Neural progenitor cell (in vitro differentiated cells): ENCODE results near the gene KRT8. TPM values are rescaled to one million over a fixed set of nuclear protein-coding genes. Genes with fewer than 3 reads are reported as not detected.

ENCODE experiments used
- DNase-seq: peaks from one replicate; pipeline ENCODE4 v3.0.0-alpha.2; 2016; ENCODE audit warnings: low spot score
- H2AFZ ChIP-seq: fragments of 200-600 bp; sonication (generic); replicated peaks from 2 replicates; pipeline ENCODE4 v1.6.1; 2016; ENCODE audit warnings: antibody characterized with exemption
- H3F3A ChIP-seq: fragments of 200-600 bp; sonication (generic); 2 replicates; pipeline ENCODE4 v1.6.1; 2016; ENCODE audit warnings: antibody characterized with exemption, low read depth
- H3K27ac ChIP-seq: fragments of 200-600 bp; sonication (generic); 2 replicates; pipeline ENCODE4 v1.5.1; 2016; ENCODE audit warnings: mild to moderate bottlenecking
- H3K27me3 ChIP-seq: fragments of 200-600 bp; sonication (generic); 2 replicates; pipeline ENCODE4 v1.6.1; 2016; ENCODE audit warnings: mild to moderate bottlenecking, moderate library complexity
- H3K36me3 ChIP-seq: fragments of 200-600 bp; sonication (generic); 2 replicates; pipeline ENCODE4 v1.5.1; 2016
- H3K4me1 ChIP-seq: fragments of 200-600 bp; sonication (generic); 2 replicates; pipeline ENCODE4 v1.6.1; 2016; ENCODE audit warnings: mixed run types
- H3K4me2 ChIP-seq: fragments of 200-600 bp; sonication (generic); 2 replicates; pipeline ENCODE4 v1.6.1; 2016
- H3K4me3 ChIP-seq: fragments of 200-600 bp; sonication (generic); 2 replicates; pipeline ENCODE4 v1.5.1; 2016
- H3K79me2 ChIP-seq: fragments of 200-600 bp; sonication (generic); 2 replicates; pipeline ENCODE4 v1.6.1; 2016; ENCODE audit warnings: low read depth
- H3K9ac ChIP-seq: fragments of 200-600 bp; sonication (generic); 2 replicates; pipeline ENCODE4 v1.6.1; 2016
- H3K9me3 ChIP-seq: fragments of 200-600 bp; sonication (generic); 2 replicates; pipeline ENCODE4 v1.5.1; 2016; ENCODE audit warnings: low read depth
- H4K20me1 ChIP-seq: fragments of 200-600 bp; sonication (generic); 2 replicates; pipeline ENCODE4 v1.6.1; 2016; ENCODE audit warnings: low read depth
- H3K27ac Mint-ChIP-seq: 3 replicates; pipeline ENCODE4 v1.8.0; 2021; ENCODE audit warnings: mixed read lengths
- H3K27me3 Mint-ChIP-seq: 2 replicates; pipeline ENCODE4 v1.8.0; 2022; ENCODE audit warnings: low read depth, mild to moderate bottlenecking, inconsistent platforms, moderate library complexity, mixed read lengths; ENCODE audit not compliant: insufficient read depth
- H3K36me3 Mint-ChIP-seq: 3 replicates; pipeline ENCODE4 v1.8.0; 2021; ENCODE audit warnings: mixed read lengths
- H3K4me1 Mint-ChIP-seq: 3 replicates; pipeline ENCODE4 v1.8.0; 2021; ENCODE audit warnings: mixed read lengths
- H3K4me3 Mint-ChIP-seq: 3 replicates; pipeline ENCODE4 v1.8.0; 2021; ENCODE audit warnings: mild to moderate bottlenecking, moderate library complexity, mixed read lengths
- H3K9me3 Mint-ChIP-seq: 3 replicates; pipeline ENCODE4 v1.8.0; 2020; ENCODE audit warnings: mixed read lengths
- EZH2 ChIP-seq: fragments of 200-600 bp; sonication (generic); IDR thresholded peaks from 2 replicates; pipeline ENCODE4 v1.6.1; 2017; ENCODE audit warnings: antibody characterized with exemption, mild to moderate bottlenecking, moderate library complexity
- EZH2phosphoT487 ChIP-seq: fragments of 200-600 bp; sonication (generic); IDR thresholded peaks from 2 replicates; pipeline ENCODE4 v1.6.1; 2017; ENCODE audit warnings: antibody characterized with exemption
- total RNA-seq: library from RNA; depleted of rRNA; stranded (reverse); fragments of >200 nt; gene quantifications from 2 replicates; pipeline ENCODE4 v1.2.3, GENCODE V29; 2015; ENCODE audit warnings: low replicate concordance
- TF ChIP-seq, protein P1 (sequence below): fragments of 200-600 bp; sonication (generic); IDR thresholded peaks from 2 replicates; pipeline ENCODE4 v1.5.1; 2017; ENCODE audit warnings: antibody characterized with exemption, mild to moderate bottlenecking

Gene KRT8
- total RNA-seq, 1 donor from 2014 or later: 168 TPM

DNA sequence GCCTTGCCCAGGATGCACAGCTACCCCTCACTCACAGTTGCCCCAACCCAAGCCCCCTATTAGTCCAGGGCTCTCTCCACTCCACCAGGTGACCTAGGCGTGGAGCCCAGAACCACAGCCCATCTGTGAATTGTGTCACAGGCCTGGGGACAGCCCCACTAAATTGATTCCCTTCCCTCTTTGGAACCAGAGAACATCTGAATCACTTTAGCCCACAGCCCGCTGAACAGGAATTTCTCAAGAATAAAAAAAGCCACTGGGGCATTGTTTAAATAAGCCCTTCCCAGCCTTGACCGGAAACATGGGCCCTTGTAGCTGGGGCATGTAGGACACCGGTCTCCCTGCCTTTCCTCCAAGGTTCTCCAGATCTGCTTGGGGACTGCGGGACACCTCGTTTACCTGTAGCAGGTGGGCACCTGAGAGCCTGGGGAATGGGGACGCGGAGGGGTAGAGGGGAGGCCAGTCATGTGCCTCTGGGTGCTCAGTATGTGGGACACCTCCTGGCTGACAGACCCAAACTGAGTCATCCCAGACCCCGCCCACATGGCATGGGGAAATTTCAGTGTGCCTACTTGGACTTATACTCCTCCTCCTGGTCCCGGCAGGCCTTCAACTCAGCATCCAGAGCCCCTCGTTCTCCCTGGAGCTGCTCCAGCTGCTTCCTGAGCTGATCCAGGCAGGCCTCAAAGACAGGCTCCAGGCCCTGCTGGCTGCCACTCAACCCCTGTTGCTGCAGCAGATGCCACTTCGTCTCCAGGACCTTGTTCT lies 57.4 kb downstream of the KRT8 start:
- Histone ChIP-seq H3K4me1 (no peaks in the 10 kb centered on the region), H3K9me3 (no peaks in the 10 kb centered on the region), H4K20me1 (no peaks in the 10 kb centered on the region), H3K36me3 (no peaks in the 10 kb centered on the region), H3K79me2 (no peaks in the 10 kb centered on the region), H3K9ac (no peak overlapping the region), H3F3A (no peaks in the 10 kb centered on the region), H3K27ac (no peak overlapping the region), H3K27me3 (no peaks in the 10 kb centered on the region), H3K4me2 (no peak overlapping the region), H3K4me3 (no peak overlapping the region), H2AFZ (no peak overlapping the region)
- Mint-ChIP-seq H3K27ac (no peak overlapping the region), H3K9me3 (no peaks in the 10 kb centered on the region), H3K27me3 (peaks cover 11% of the 10 kb centered on the region), H3K36me3 (no peaks in the 10 kb centered on the region), H3K4me3 (no peak overlapping the region), H3K4me1 (peaks cover 3% of the 10 kb centered on the region)
- DNase-seq: peak; percentile 17
- TF ChIP-seq EZH2: no peak
- TF ChIP-seq EZH2phosphoT487: no peak
- TF ChIP-seq, protein P1, sequence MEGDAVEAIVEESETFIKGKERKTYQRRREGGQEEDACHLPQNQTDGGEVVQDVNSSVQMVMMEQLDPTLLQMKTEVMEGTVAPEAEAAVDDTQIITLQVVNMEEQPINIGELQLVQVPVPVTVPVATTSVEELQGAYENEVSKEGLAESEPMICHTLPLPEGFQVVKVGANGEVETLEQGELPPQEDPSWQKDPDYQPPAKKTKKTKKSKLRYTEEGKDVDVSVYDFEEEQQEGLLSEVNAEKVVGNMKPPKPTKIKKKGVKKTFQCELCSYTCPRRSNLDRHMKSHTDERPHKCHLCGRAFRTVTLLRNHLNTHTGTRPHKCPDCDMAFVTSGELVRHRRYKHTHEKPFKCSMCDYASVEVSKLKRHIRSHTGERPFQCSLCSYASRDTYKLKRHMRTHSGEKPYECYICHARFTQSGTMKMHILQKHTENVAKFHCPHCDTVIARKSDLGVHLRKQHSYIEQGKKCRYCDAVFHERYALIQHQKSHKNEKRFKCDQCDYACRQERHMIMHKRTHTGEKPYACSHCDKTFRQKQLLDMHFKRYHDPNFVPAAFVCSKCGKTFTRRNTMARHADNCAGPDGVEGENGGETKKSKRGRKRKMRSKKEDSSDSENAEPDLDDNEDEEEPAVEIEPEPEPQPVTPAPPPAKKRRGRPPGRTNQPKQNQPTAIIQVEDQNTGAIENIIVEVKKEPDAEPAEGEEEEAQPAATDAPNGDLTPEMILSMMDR: no peak

Other genes with a start within 250 kb of the KRT8 start
- not detected in 2 replicates for gene KRT1, start 224.7 kb downstream of the KRT8 start, total RNA-seq
- 0.47 TPM in 1 of 2 replicates, not detected in the other for gene KRT77, start 201.6 kb downstream of the KRT8 start, total RNA-seq
- gene KRT76, start 127.7 kb downstream of the KRT8 start, total RNA-seq: not detected in 2 replicates
- gene KRT3, start 109.0 kb downstream of the KRT8 start, total RNA-seq: not detected in 2 replicates
- gene KRT4, start 91.0 kb downstream of the KRT8 start, total RNA-seq: not detected in 2 replicates
- gene KRT79, start 70.8 kb downstream of the KRT8 start, total RNA-seq: not detected in 2 replicates
- gene KRT78, start 56.1 kb downstream of the KRT8 start, total RNA-seq: not detected in 2 replicates
- gene KRT18, start 44.0 kb upstream of the KRT8 start, total RNA-seq: 69.3 and 100 TPM in 2 replicates
- 774 and 833 TPM in 2 replicates for gene EIF4B, start 101.4 kb upstream of the KRT8 start, total RNA-seq
- 0.24 and 0.28 TPM in 2 replicates for gene TNS2, start 145.0 kb upstream of the KRT8 start, total RNA-seq
- 5.4 and 6.7 TPM in 2 replicates for gene SPRYD3, start 174.3 kb upstream of the KRT8 start, total RNA-seq
- 2.5 and 2.6 TPM in 2 replicates for gene IGFBP6, start 192.6 kb upstream of the KRT8 start, total RNA-seq
- not detected in 2 replicates for gene SOAT2, start 198.4 kb upstream of the KRT8 start, total RNA-seq